B cell (primary cell): ENCODE measurements around the gene ZNF655. TPM values are rescaled to one million over a fixed set of nuclear protein-coding genes. Genes with fewer than 3 reads are reported as not detected.

Experiments used
- ATAC-seq: fragments of 200-7000 bp; cut with Tn5 transposase; one replicate; pipeline ENCODE4 v1.10.0; 2021; ENCODE audit warnings: low read depth, mild to moderate bottlenecking, moderate number of reproducible peaks, moderate library complexity
- CTCF ChIA-PET: fragments of 350-600 bp; sonication (Branson Sonifier 250); formaldehyde crosslinking; loops from one replicate; lab custom pipeline; 2021; ENCODE audit warnings: antibody characterized with exemption, inconsistent platforms; lab: Charles Lee
- POLR2A ChIA-PET: fragments of 350-600 bp; sonication (Branson Sonifier 250); formaldehyde crosslinking; loops from one replicate; lab custom pipeline; 2021; ENCODE audit warnings: antibody characterized with exemption; lab: Charles Lee
- DNase-seq: peaks from one replicate; pipeline ENCODE4 v3.0.0; 2013
- H2AFZ ChIP-seq: 2 replicates; pipeline ENCODE4 v1.6.1; 2012; ENCODE audit warnings: mild to moderate bottlenecking, low read depth, low read length; ENCODE audit not compliant: insufficient read depth, poor library complexity, severe bottlenecking
- H3K27ac ChIP-seq, 2 donors: 1 replicate in 1 of 2; 2 replicates in 1 of 2; pipeline ENCODE4 v1.5.1; 2012 to 2013; ENCODE audit warnings: low read length in 2 of 2, mild to moderate bottlenecking in 2 of 2, moderate library complexity in 1 of 2
- H3K27me3 ChIP-seq, 4 experiments: fragments of 200-600 bp in 1 of 4; sonication (generic) in 1 of 4; replicated peaks in 1 of 4; 1 replicate in 2 of 4; 2 replicates in 2 of 4; pipeline versions ENCODE4 v1.6.1 to v1.7.0; 2013 to 2016; ENCODE audit warnings: low read length in 3 of 4, mild to moderate bottlenecking in 2 of 4, mixed read lengths in 1 of 4, moderate library complexity in 1 of 4; ENCODE audit not compliant: insufficient read depth in 4 of 4, control insufficient read depth in 3 of 4; ENCODE audit errors: control extremely low read depth in 1 of 4
- H3K36me3 ChIP-seq, 2 experiments: replicated peaks in 1 of 2; 1 replicate in 1 of 2; 2 replicates in 1 of 2; pipeline versions ENCODE4 v1.6.1 to v1.7.1; 2013; ENCODE audit warnings: low read length in 1 of 2; ENCODE audit not compliant: insufficient read depth in 2 of 2, control insufficient read depth in 1 of 2; ENCODE audit errors: control extremely low read depth in 1 of 2, extremely low read depth in 1 of 2
- H3K4me1 ChIP-seq, 2 donors: fragments of 200-600 bp in 1 of 2; sonication (generic) in 1 of 2; 1 replicate in 1 of 2; 2 replicates in 1 of 2; pipeline versions ENCODE4 v1.5.1 to v1.6.1; 2013 to 2017; ENCODE audit warnings: low read length in 2 of 2; ENCODE audit not compliant: control insufficient read depth in 2 of 2, insufficient read depth in 2 of 2
- H3K4me2 ChIP-seq: replicated peaks from 2 replicates; pipeline ENCODE3; 2012; ENCODE audit warnings: mild to moderate bottlenecking, low read depth, low read length; ENCODE audit not compliant: poor library complexity, severe bottlenecking
- H3K4me3 ChIP-seq, 5 experiments: fragments of 200-600 bp in 1 of 5; sonication (generic) in 1 of 5; 1 replicate in 3 of 5; 2 replicates in 2 of 5; pipeline versions ENCODE4 v1.5.1 to v1.7.0; 2011 to 2016; ENCODE audit warnings: low read length in 4 of 5, mild to moderate bottlenecking in 4 of 5, low read depth in 2 of 5, control low read depth in 1 of 5, moderate library complexity in 1 of 5; ENCODE audit not compliant: insufficient read depth in 1 of 5; ENCODE audit errors: control extremely low read depth in 1 of 5, extremely low read depth in 1 of 5
- H3K79me2 ChIP-seq: fragments of 200-600 bp; sonication (generic); one replicate; pipeline ENCODE4 v1.6.0; 2016; ENCODE audit warnings: low read length; ENCODE audit not compliant: control insufficient read depth, insufficient read depth
- H3K9ac ChIP-seq: fragments of 200-600 bp; sonication (generic); 2 replicates; pipeline ENCODE4 v1.6.1; 2017; ENCODE audit warnings: mild to moderate bottlenecking, low read length, moderate library complexity
- H3K9me3 ChIP-seq, 3 donors: one replicate each; pipeline versions ENCODE4 v1.6.1 to v1.7.1; 2013; ENCODE audit warnings: low read length in 2 of 3; ENCODE audit not compliant: control insufficient read depth in 2 of 3, insufficient read depth in 1 of 3; ENCODE audit errors: control extremely low read depth in 1 of 3
- H4K20me1 ChIP-seq: 2 replicates; pipeline ENCODE4 v1.6.0; 2012; ENCODE audit warnings: mild to moderate bottlenecking, low read length; ENCODE audit not compliant: insufficient read depth, control insufficient read depth, poor library complexity, severe bottlenecking
- H3K27ac Mint-ChIP-seq: one replicate; pipeline ENCODE4 v1.8.0; 2021; ENCODE audit warnings: mixed read lengths
- H3K27me3 Mint-ChIP-seq: one replicate; pipeline ENCODE4 v1.8.0; 2021; ENCODE audit warnings: mixed read lengths
- H3K4me1 Mint-ChIP-seq: one replicate; pipeline ENCODE4 v1.8.0; 2021; ENCODE audit warnings: mixed read lengths
- H3K4me3 Mint-ChIP-seq: one replicate; pipeline ENCODE4 v1.8.0; 2021; ENCODE audit warnings: mixed read lengths
- H3K9me3 Mint-ChIP-seq: one replicate; pipeline ENCODE4 v1.8.0; 2022; ENCODE audit warnings: mixed read lengths; ENCODE audit not compliant: insufficient read depth
- CTCF ChIP-seq: fragments of 200-600 bp; IDR thresholded peaks from one replicate; pipeline ENCODE4 v1.8.0; 2022; ENCODE audit warnings: antibody characterized with exemption, mild to moderate bottlenecking
- EZH2 ChIP-seq: IDR thresholded peaks from 2 replicates; pipeline ENCODE4 v1.6.1; 2012; ENCODE audit warnings: borderline replicate concordance, low read depth, mild to moderate bottlenecking, moderate library complexity, low read length; ENCODE audit not compliant: insufficient read depth, poor library complexity, severe bottlenecking
- WGBS: methylation state at CpG from one replicate; pipeline ENCODE4 v1.1.5; 2013; ENCODE audit warnings: missing lambda C conversion rate; ENCODE audit not compliant: insufficient coverage; 5-methylcytosine and 5-hydroxymethylcytosine counted together
- intact Hi-C: fragments of 100-400 bp; cut with micrococcal nuclease; formaldehyde crosslinking; loops from one replicate; pipeline ENCODE4 v1.10.0; 2022
- polyA plus RNA-seq: library from polyadenylated mRNA; depleted of rRNA; stranded (reverse); fragments of >200 nt; gene quantifications from 2 replicates; pipeline ENCODE4 v1.2.3, GENCODE V29; 2012
- total RNA-seq, 2 donors: library from RNA; stranded (reverse); fragments of 120-200 nt in 1 of 2; gene quantifications; 1 replicate in 1 of 2; 2 replicates in 1 of 2; pipeline versions ENCODE4 v1.2.3 to v1.2.4, GENCODE V29; 2013 to 2022

ZNF655 gene
- total and polyA plus RNA-seq, 2 donors (not counting 1 experiment from before 2014, with no cell fraction given) = 125 to 150 TPM

GRCh38 chr7:99576251-99576650, 17.8 kb downstream of the ZNF655 start:
- Mint-ChIP-seq H3K27me3 (no peaks in the 10 kb centered on the region), H3K4me1 (peaks cover 26% of the 10 kb centered on the region), H3K9me3 (no peaks in the 10 kb centered on the region), H3K27ac (no peak overlapping the region), H3K4me3 (no peak overlapping the region)
- ATAC-seq = no peak
- Histone ChIP-seq H3K9ac (no peak overlapping the region), H3K4me2 (no peak overlapping the region), H4K20me1 (peaks cover under 1% of the 10 kb centered on the region), H2AFZ (no peak overlapping the region), H3K4me1 (peaks cover 7 to 19% of the 10 kb centered on the region in 2 donors), H3K27me3 (peaks cover 0 to 3% (median 0%) of the 10 kb centered on the region in 4 experiments), H3K36me3 (peaks cover 2 to 22% of the 10 kb centered on the region in 2 experiments), H3K27ac (no peak overlapping the region), H3K79me2 (peaks cover 3% of the 10 kb centered on the region), H3K4me3 (no peak overlapping the region), H3K9me3 (no peaks in the 10 kb centered on the region)
- ChIA-PET CTCF (no interaction called here), POLR2A (no interaction called here)
- WGBS = no CpG with 5 or more reads among the region's 3 CpGs
- TF ChIP-seq EZH2 = no peak
- TF ChIP-seq CTCF = no peak
- no peak for DNase-seq
- intact Hi-C loops = no loop called here

GRCh38 chr7:99579281-99579955, 21.0 kb downstream of the ZNF655 start:
- TF ChIP-seq CTCF = no peak
- TF ChIP-seq EZH2 = no peak
- H3K4me2 ChIP-seq = peak overlapping the region; percentile 94
- WGBS = 57% methylated on average over 2 of the region's 10 CpGs

More at GRCh38 chr7:99579281-99579955, 21.0 kb downstream of the ZNF655 start:
- H3K9me3 ChIP-seq = no peaks in the 10 kb centered on the region
- intact Hi-C loops = no loop called here
- no peaks in the 10 kb centered on the region for H3K9me3 Mint-ChIP-seq
- ChIA-PET CTCF (interaction anchor here (1.0 to 1.1 kb wide), 2 partner anchors 21 to 171 kb away, joined by 3 read pairs; partner anchors contain the start of genes BUD31, PDAP1 and ZNF655), POLR2A (interaction anchor here (1.9 kb wide), 1 partner anchor 21 kb away, joined by 10 read pairs; the partner anchor contains the start of gene ZNF655)
- H3K27me3 ChIP-seq = peaks cover 0 to 3% (median 0%) of the 10 kb centered on the region in 4 experiments
- peaks cover 3% of the 10 kb centered on the region for H3K79me2 ChIP-seq
- H3K27me3 Mint-ChIP-seq = peaks cover 2% of the 10 kb centered on the region
- no peak for DNase-seq
- no peak overlapping the region for H3K27ac ChIP-seq
- peak overlapping the region in 4 of 5 experiments; percentile 58 to 75 (median 62) for H3K4me3 ChIP-seq
- peak overlapping the region; percentile 82 for H2AFZ ChIP-seq
- no peak overlapping the region for H3K27ac Mint-ChIP-seq
- peaks cover 0 to 8% of the 10 kb centered on the region in 2 experiments for H3K36me3 ChIP-seq
- peaks cover 27% of the 10 kb centered on the region for H3K4me1 Mint-ChIP-seq
- H3K4me1 ChIP-seq = peaks cover 7 to 19% of the 10 kb centered on the region in 2 donors
- ATAC-seq = no peak
- peak overlapping the region; percentile 75 for H3K9ac ChIP-seq
- peak overlapping the region; percentile 96 for H3K4me3 Mint-ChIP-seq
- H4K20me1 ChIP-seq = no peaks in the 10 kb centered on the region
